Activated CD4-positive, alpha-beta memory T cell treated with anti-CD3 and anti-CD28 coated beads, Interleukin-2, amount 10 ng/mL, durations not matched to agents 7 days and 5 days (primary cell): ENCODE results near the gene MEN1. TPM values are rescaled to one million over a fixed set of nuclear protein-coding genes. Genes with fewer than 3 reads are reported as not detected.
"Not testable (repeated sequence)": the region's sequence is repeated elsewhere in the genome, so short reads cannot be mapped to it uniquely, and the experiment has no call there.

Experiments used
- CTCF ChIA-PET: fragments of 350-600 bp; sonication (Branson Sonifier 250); formaldehyde crosslinking; loops from one replicate; lab custom pipeline; 2021; ENCODE audit warnings: antibody characterized with exemption, inconsistent platforms; lab: Charles Lee
- POLR2A ChIA-PET: fragments of 350-600 bp; sonication (Branson Sonifier 250); formaldehyde crosslinking; loops from one replicate; lab custom pipeline; 2021; ENCODE audit warnings: antibody characterized with exemption; lab: Charles Lee
- DNase-seq: peaks from one replicate; pipeline ENCODE4 v3.0.0-alpha.2; 2020
- H3K27ac Mint-ChIP-seq: one replicate; pipeline ENCODE4 v1.8.0; 2021; ENCODE audit warnings: mild to moderate bottlenecking, mixed read lengths
- H3K27me3 Mint-ChIP-seq: one replicate; pipeline ENCODE4 v1.8.0; 2021; ENCODE audit warnings: mixed read lengths
- H3K36me3 Mint-ChIP-seq: one replicate; pipeline ENCODE4 v1.8.0; 2021; ENCODE audit warnings: low read depth, mixed read lengths
- H3K4me1 Mint-ChIP-seq: one replicate; pipeline ENCODE4 v1.8.0; 2021; ENCODE audit warnings: mixed read lengths
- H3K4me3 Mint-ChIP-seq: one replicate; pipeline ENCODE4 v1.8.0; 2021; ENCODE audit warnings: mild to moderate bottlenecking, mixed read lengths
- H3K9me3 Mint-ChIP-seq: one replicate; pipeline ENCODE4 v1.8.0; 2021; ENCODE audit warnings: mixed read lengths
- total RNA-seq, 2 experiments: library from RNA; stranded (reverse); gene quantifications; one replicate each; pipeline ENCODE4 v1.2.3, GENCODE V29; 2021

The MEN1 gene
- total RNA-seq, 2 experiments from 2014 or later: 32.5 to 33.4 TPM

GRCh38 chr11:64826062-64826461 is 15.7 kb upstream of the MEN1 start:
- no peaks in the 10 kb centered on the region for H3K36me3 Mint-ChIP-seq
- ChIA-PET CTCF (interaction anchor here (0.7 to 0.9 kb wide), 3 partner anchors 10 to 90 kb away, joined by 3 to 5 read pairs (median 3); partner anchors contain the start of gene CDC42BPG), POLR2A (no interaction called here)
- no peaks in the 10 kb centered on the region for H3K4me1 Mint-ChIP-seq
- no peak for DNase-seq
- H3K27ac Mint-ChIP-seq: no peak overlapping the region
- no peaks in the 10 kb centered on the region for H3K9me3 Mint-ChIP-seq
- no peak overlapping the region for H3K4me3 Mint-ChIP-seq
- H3K27me3 Mint-ChIP-seq: peaks cover 2% of the 10 kb centered on the region

DNA sequence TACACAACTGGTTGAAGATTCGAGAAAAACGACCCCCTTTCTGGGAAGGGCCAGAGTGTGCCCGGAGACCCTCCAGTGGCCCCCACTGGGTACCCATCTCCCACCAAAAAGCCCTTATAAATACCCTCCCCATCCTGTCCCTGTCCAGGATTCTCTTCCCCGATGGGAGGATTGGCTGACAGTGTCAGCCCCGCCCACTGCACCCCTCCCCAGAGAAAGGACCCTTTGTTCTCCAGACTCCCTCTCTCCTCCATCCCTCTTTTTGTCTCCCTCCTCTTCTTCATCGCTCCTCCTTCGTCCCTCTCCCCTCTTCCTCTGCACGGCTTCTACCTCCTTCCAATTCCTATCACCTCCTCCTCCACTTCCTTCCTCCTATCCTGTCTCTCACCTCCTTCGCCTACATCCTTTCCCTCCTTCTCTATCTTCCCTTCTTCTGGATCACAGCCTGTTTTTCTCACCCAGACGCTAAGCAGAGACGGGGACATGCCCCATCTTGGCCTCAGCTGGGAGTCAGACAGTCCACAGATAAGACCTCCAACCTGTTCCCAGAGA is 13.3 kb upstream of the MEN1 start:
- no peak overlapping the region for H3K4me3 Mint-ChIP-seq
- no peaks in the 10 kb centered on the region for H3K9me3 Mint-ChIP-seq
- peaks cover 2% of the 10 kb centered on the region for H3K27me3 Mint-ChIP-seq
- POLR2A ChIA-PET: no interaction called here
- no peaks in the 10 kb centered on the region for H3K36me3 Mint-ChIP-seq
- DNase-seq: no peak
- CTCF ChIA-PET: no interaction called here
- no peaks in the 10 kb centered on the region for H3K4me1 Mint-ChIP-seq
- H3K27ac Mint-ChIP-seq: no peak overlapping the region

DNA sequence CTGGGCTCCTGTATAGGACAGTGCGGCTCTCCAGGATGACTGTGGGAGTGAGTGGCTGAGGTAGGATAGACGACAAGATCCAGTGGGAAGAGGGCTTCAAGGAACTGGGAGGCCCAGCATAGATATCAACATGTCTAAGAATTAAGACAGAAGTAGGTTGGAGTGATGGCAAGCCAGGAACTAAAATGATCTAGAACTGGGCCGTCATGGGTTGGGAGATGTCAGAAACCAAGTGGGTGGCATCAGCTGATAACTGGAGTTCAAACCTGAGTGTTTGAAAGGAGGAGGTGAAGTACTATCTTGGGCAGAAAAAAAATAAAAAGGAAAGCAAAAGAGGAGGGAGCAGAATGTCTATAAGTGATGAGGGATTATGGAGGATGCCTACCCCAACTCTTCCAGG is 7.1 kb upstream of the MEN1 start:
- H3K4me1 Mint-ChIP-seq: no peaks in the 10 kb centered on the region
- no peak overlapping the region for H3K27ac Mint-ChIP-seq
- CTCF ChIA-PET: interaction anchor here (1.1 kb wide), 1 partner anchor 98 kb away, joined by 3 read pairs; no protein-coding TSS in a partner anchor
- H3K9me3 Mint-ChIP-seq: no peaks in the 10 kb centered on the region
- H3K36me3 Mint-ChIP-seq: no peaks in the 10 kb centered on the region
- POLR2A ChIA-PET: no interaction called here
- no peak for DNase-seq
- peaks cover 4% of the 10 kb centered on the region for H3K27me3 Mint-ChIP-seq
- H3K4me3 Mint-ChIP-seq: no peak overlapping the region

DNA sequence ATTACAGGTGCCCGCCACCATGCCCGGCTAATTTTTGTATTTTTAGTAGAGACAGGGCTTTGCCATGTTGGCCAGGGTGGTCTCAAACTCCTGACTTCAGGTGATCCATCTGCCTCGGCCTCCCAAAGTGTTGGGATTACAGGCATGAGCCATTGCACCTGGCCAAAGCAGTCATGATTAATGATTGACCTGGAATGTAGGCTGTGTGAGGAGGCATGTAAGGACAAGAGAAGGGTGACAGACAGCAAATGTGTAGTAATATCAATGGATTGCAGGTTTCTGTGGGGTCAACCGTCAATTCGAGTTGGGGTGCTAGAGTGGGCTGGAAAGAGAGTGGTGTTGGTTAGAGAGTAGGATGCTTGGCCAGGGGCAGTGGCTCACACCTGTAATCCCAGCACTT is 5.1 kb upstream of the MEN1 start:
- CTCF ChIA-PET: interaction anchor here (1.0 kb wide), 1 partner anchor 29 kb away, joined by 3 read pairs; no protein-coding TSS in a partner anchor
- H3K4me3 Mint-ChIP-seq, POLR2A ChIA-PET, H3K9me3 Mint-ChIP-seq, H3K27me3 Mint-ChIP-seq, H3K27ac Mint-ChIP-seq, H3K4me1 Mint-ChIP-seq, H3K36me3 Mint-ChIP-seq, DNase-seq: not testable (repeated sequence)

- peaks cover 12% of the 10 kb centered on the region for H3K4me1 Mint-ChIP-seq
- peaks cover 4% of the 10 kb centered on the region for H3K27me3 Mint-ChIP-seq
- H3K27ac Mint-ChIP-seq: no peak overlapping the region
- no peak for DNase-seq
- ChIA-PET POLR2A (no interaction called here), CTCF (no interaction called here)
- H3K36me3 Mint-ChIP-seq: peaks cover 4% of the 10 kb centered on the region
- H3K9me3 Mint-ChIP-seq: no peaks in the 10 kb centered on the region
- H3K4me3 Mint-ChIP-seq: no peak overlapping the region
Observed at GRCh38 chr11:64814712-64815187, 4.4 kb upstream of the MEN1 start.

DNA sequence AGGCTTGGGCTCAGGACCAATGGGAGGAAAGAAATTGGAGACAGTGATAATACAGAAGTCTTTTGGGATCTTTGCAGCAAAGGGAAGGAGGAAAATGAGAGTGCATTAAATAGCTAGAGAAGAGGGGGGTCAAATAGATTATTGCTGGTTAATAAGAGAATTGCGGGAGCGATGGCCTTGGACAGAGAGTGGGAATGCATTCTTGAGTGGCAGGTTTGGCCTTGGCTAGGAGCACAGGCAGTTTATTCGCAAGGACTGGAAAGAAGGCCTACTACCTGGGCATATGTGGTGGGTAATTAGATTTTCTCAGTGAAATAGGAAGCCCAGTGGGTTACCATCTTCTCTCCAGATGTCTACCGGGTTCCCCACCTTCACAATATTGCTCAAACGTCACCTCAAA is 3.5 kb upstream of the MEN1 start:
- peaks cover 4% of the 10 kb centered on the region for H3K36me3 Mint-ChIP-seq
- POLR2A ChIA-PET: no interaction called here

GRCh38 chr11:64810891-64811272 is 531 bp upstream of the MEN1 start:
- ChIA-PET CTCF (interaction anchor here (0.9 to 1.9 kb wide), 7 partner anchors 11 to 122 kb away, joined by 3 to 6 read pairs (median 4); partner anchors contain the start of gene CDC42BPG), POLR2A (interaction anchor here (0.7 to 1.4 kb wide), 14 partner anchors 8 to 306 kb away, joined by 3 to 13 read pairs (median 3); partner anchors contain the start of genes MAP4K2, RASGRP2, SF1 and ZNHIT2)
- peaks cover 13% of the 10 kb centered on the region for H3K36me3 Mint-ChIP-seq
- no peaks in the 10 kb centered on the region for H3K9me3 Mint-ChIP-seq
- peak; percentile 69 for DNase-seq
- H3K4me1 Mint-ChIP-seq: peaks cover 25% of the 10 kb centered on the region
- H3K27ac Mint-ChIP-seq: peak overlapping the region; percentile 72
- peaks cover 4% of the 10 kb centered on the region for H3K27me3 Mint-ChIP-seq
- H3K4me3 Mint-ChIP-seq: peak overlapping the region; percentile 97

More for the DNA sequence above, 3.5 kb upstream of the MEN1 start:
- Mint-ChIP-seq H3K4me3 (no peak overlapping the region), H3K4me1 (peaks cover 19% of the 10 kb centered on the region), H3K9me3 (no peaks in the 10 kb centered on the region), H3K27ac (no peak overlapping the region), H3K27me3 (peaks cover 4% of the 10 kb centered on the region)
- no peak for DNase-seq
- CTCF ChIA-PET: interaction anchor here (0.7 kb wide), 1 partner anchor 74 kb away, joined by 3 read pairs; no protein-coding TSS in a partner anchor

- CTCF ChIA-PET: interaction anchor here (1.1 to 1.9 kb wide), 5 partner anchors 31 to 360 kb away, joined by 3 to 5 read pairs (median 3); partner anchors contain the start of genes ARL2 and SF1
- Mint-ChIP-seq H3K36me3 (peaks cover 18% of the 10 kb centered on the region), H3K4me1 (peaks cover 25% of the 10 kb centered on the region), H3K9me3 (no peaks in the 10 kb centered on the region), H3K4me3 (peak overlapping the region; percentile 97), H3K27me3 (peaks cover 3% of the 10 kb centered on the region), H3K27ac (peak overlapping the region; percentile 72)
- POLR2A ChIA-PET: interaction anchor here (1.0 to 1.4 kb wide), 4 partner anchors 39 to 1969 kb away, joined by 3 to 6 read pairs (median 4); partner anchors contain the start of genes SAC3D1 and ZNHIT2
- DNase-seq: peak; percentile 25
Observed at GRCh38 chr11:64809781-64810241, 540 bp downstream of the MEN1 start.

DNA sequence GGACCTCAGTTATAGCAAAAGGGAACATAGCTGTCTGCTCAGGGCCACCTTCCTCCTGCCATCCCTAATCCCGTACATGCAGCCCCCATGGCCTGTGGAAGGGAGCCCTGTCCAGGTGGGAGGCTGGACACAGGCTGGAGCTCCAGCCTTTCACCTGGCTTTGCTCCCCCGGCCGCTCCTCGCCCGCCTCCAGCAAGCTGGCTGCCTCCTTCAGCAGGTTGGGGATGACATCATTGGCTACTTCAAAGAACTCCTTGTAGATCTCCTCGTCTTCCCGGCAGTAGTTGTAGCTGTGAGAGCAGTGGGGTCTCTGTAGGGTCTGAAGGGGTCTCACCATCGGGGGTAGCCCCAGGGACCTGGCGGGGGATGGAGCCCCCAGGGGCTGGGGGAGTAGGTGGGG is 4.9 kb downstream of the MEN1 start:
- ChIA-PET POLR2A (no interaction called here), CTCF (no interaction called here)
- no peak for DNase-seq
- Mint-ChIP-seq H3K9me3 (no peaks in the 10 kb centered on the region), H3K4me1 (peaks cover 45% of the 10 kb centered on the region), H3K4me3 (no peak overlapping the region), H3K27ac (no peak overlapping the region), H3K27me3 (no peaks in the 10 kb centered on the region), H3K36me3 (peaks cover 29% of the 10 kb centered on the region)

DNA sequence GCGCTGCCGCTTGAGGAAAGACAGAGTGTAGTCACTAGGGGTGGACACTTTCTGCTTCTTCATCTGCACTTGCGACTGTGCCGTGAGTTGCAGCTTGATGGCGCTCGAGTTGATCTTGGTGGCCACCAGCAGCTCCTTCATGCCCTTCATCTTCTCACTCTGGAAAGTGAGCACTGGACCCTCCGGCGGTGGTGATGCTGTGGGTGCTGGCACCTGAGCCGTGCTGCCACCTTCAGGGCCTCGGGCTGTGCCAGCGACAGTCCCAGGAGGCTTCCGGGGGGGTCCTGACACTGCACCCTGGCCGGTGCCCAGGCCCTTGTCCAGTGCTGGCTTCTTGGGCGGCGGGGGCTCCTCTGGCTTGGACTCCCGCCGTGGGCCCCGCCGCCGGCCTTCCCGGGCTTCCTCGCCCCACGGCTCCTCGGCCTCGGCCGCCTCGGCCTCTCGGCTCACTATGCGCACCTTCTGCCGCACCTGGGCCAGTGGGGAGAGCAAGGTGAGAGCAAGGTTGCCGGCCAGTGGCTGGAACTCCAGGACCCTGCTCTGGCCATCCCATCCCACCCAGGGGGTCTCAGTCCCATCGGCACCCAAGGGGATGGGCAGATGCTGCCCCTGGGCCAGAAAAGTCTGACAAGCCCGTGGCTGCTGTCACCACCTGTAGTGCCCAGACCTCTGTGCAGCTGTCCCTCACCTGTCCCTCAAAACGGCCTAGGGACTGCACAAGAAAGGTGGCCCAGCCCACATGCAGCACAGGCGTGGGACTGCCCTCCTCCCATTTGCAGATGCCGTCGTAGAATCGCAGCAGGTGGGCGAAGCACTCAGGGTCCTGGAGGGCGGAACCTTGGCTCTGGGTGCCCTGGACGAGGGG is 5.8 kb downstream of the MEN1 start:
- DNase-seq: no peak
- Mint-ChIP-seq H3K27ac (no peak overlapping the region), H3K9me3 (no peaks in the 10 kb centered on the region), H3K36me3 (peaks cover 28% of the 10 kb centered on the region), H3K4me3 (peak overlapping the region; percentile 85), H3K4me1 (peaks cover 40% of the 10 kb centered on the region), H3K27me3 (no peaks in the 10 kb centered on the region)
- ChIA-PET POLR2A (interaction anchor here (0.8 to 3.1 kb wide), 6 partner anchors 8 to 60 kb away, joined by 3 to 18 read pairs (median 4); partner anchors contain the start of gene RASGRP2), CTCF (interaction anchor here (0.5 to 1.3 kb wide), 3 partner anchors 26 to 471 kb away, joined by 3 to 4 read pairs (median 3); partner anchors contain the start of gene SF1)

DNA sequence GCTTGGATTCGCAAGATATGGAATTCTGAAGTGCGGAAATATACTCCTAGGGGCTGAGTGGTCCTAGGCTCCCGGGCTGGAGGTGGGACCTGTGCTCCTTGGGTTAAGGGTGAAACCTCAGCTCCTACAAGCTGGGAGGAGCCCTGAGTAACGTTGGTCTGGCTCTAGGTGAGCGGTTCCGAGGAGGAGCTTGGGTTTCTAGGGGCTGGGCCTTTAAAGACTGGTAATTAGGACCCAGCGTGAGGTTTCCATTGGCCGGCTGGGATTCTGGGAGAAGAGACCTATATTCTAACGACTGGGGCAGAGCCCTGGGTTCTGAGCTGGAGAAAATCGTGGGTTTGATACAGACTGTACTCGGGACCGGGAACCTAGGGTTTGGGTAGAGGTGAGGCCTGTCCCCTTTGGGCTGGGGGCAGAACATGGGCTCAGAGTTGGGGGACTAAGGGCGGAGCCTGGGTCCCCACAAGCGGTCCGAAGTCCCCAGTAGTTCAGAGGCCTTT is 6.5 kb downstream of the MEN1 start:
- no peak for DNase-seq
- Mint-ChIP-seq H3K27me3 (no peaks in the 10 kb centered on the region), H3K4me1 (peaks cover 38% of the 10 kb centered on the region), H3K4me3 (peak overlapping the region; percentile 85), H3K36me3 (peaks cover 33% of the 10 kb centered on the region), H3K9me3 (no peaks in the 10 kb centered on the region), H3K27ac (peak overlapping the region; percentile 86)
- POLR2A ChIA-PET: interaction anchor here (0.8 to 3.1 kb wide), 10 partner anchors 9 to 693 kb away, joined by 3 to 18 read pairs (median 3); partner anchors contain the start of genes ARL2 and RASGRP2
- CTCF ChIA-PET: interaction anchor here (0.5 to 1.3 kb wide), 3 partner anchors 25 to 471 kb away, joined by 3 to 4 read pairs (median 3); partner anchors contain the start of gene SF1

DNA sequence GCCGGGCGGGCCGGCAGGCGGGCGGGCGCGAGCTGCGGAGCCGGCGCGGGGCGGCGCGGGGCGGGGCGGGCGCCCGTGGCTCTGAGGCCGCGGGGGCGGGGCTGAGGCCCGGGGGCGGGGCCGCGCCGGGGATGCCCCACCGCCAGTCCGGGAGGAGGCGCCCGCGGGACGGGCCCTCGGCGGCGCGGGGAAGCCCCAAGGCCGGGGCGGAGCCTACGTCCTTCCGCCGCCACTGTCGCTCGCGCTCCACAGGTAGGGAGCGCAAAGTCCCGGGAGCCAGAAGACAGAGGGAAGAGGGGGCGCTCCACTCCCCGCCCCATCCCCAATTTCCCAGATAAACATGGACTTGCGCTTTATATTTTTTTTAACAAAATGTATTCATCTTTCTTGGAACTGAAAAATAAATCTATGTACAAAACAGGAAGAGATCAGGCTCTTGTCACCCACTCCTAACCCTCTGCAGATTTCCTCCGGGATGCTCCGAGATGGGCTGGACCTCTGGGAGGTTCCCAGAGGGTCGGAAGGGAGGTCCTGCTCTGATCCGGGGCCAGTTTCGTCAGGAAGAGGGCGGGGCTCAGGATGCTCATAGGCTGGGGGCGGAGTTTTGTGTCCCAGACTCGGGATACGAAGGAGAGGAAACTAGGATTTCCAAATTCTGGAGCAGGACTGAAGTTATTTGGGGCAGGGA is 7.0 kb downstream of the MEN1 start, which contains the start of gene MAP4K2:
TSS of gene MAP4K2 (minus strand) at position 57 of the 688 bp plus-strand sequence. CDS start 65 bp downstream, outside the sequence.
- no peaks in the 10 kb centered on the region for H3K9me3 Mint-ChIP-seq
- H3K4me3 Mint-ChIP-seq: peak within 1 kb of the TSS; percentile 85
- H3K4me1 Mint-ChIP-seq: peaks cover 39% of the 10 kb centered on the region
- peak; percentile 91 for DNase-seq
- no peaks in the 10 kb centered on the region for H3K27me3 Mint-ChIP-seq
- H3K36me3 Mint-ChIP-seq: peaks cover 37% of the 10 kb centered on the region
- peak within 1 kb of the TSS; percentile 86 for H3K27ac Mint-ChIP-seq
- POLR2A ChIA-PET: interaction anchor here (0.8 to 3.1 kb wide), 15 partner anchors 7 to 694 kb away, joined by 3 to 18 read pairs (median 4); partner anchors contain the start of genes ARL2, MEN1, RASGRP2 and SF1
- CTCF ChIA-PET: interaction anchor here (1.2 to 1.5 kb wide), 3 partner anchors 18 to 42 kb away, joined by 3 to 4 read pairs (median 4); no protein-coding TSS in a partner anchor
